Esophagus mucosa (tissue), 1 donor: ENCODE measurements around the gene MAP3K5. TPM values are rescaled to one million over a fixed set of nuclear protein-coding genes. Genes with fewer than 3 reads are reported as not detected.
"Not testable (repeated sequence)": the region's sequence is repeated elsewhere in the genome, so short reads cannot be mapped to it uniquely, and the experiment has no call there.

Source experiments
- ATAC-seq: fragments of 200-7000 bp; cut with Tn5 transposase; one replicate; pipeline ENCODE4 v1.9.1; 2020
- total RNA-seq: library from RNA; stranded (reverse); gene quantifications from one replicate; pipeline ENCODE4 v1.2.4, GENCODE V29; 2023
- donor health status: DM: yes; HTN: yes; CAD: no.

Gene MAP3K5
- total RNA-seq, 1 donor from 2014 or later: 14.5 TPM

- ATAC-seq: no peak
Observed at GRCh38 chr6:136790411-136791295, 1.6 kb downstream of the MAP3K5 start.

- ATAC-seq: not testable (repeated sequence)
Observed at GRCh38 chr6:136789440-136789839, 2.8 kb downstream of the MAP3K5 start.

GRCh38 chr6:136788069-136788902 is 4.0 kb downstream of the MAP3K5 start:
- ATAC-seq: no peak

- ATAC-seq: no peak
Observed at GRCh38 chr6:136787726-136788068, 4.6 kb downstream of the MAP3K5 start.

- ATAC-seq: no peak
Observed at GRCh38 chr6:136786658-136787057, 5.6 kb downstream of the MAP3K5 start.

- ATAC-seq: peak; percentile 41
Observed at GRCh38 chr6:136784910-136785746, 7.1 kb downstream of the MAP3K5 start.

GRCh38 chr6:136784271-136784664 is 8.0 kb downstream of the MAP3K5 start:
- no peak for ATAC-seq

- peak; percentile 55 for ATAC-seq
Observed at GRCh38 chr6:136783495-136784270, 8.6 kb downstream of the MAP3K5 start.

- ATAC-seq: no peak
Observed at GRCh38 chr6:136783021-136783420, 9.3 kb downstream of the MAP3K5 start.

- ATAC-seq: peak; percentile 92
Observed at GRCh38 chr6:136782021-136782770, 10.1 kb downstream of the MAP3K5 start.

GRCh38 chr6:136780972-136781371 is 11.3 kb downstream of the MAP3K5 start:
- ATAC-seq: no peak

- no peak for ATAC-seq
Observed at GRCh38 chr6:136779682-136780081, 12.6 kb downstream of the MAP3K5 start.

- ATAC-seq: no peak
Observed at GRCh38 chr6:136777651-136778050, 14.6 kb downstream of the MAP3K5 start.

GRCh38 chr6:136775548-136775947 is 16.7 kb downstream of the MAP3K5 start:
- ATAC-seq: no peak

- ATAC-seq: no peak
Observed at GRCh38 chr6:136775081-136775480, 17.2 kb downstream of the MAP3K5 start.

GRCh38 chr6:136774228-136775041 is 17.8 kb downstream of the MAP3K5 start:
- ATAC-seq: peak; percentile 62

GRCh38 chr6:136773473-136773796 is 18.8 kb downstream of the MAP3K5 start:
- ATAC-seq: no peak

GRCh38 chr6:136772685-136773472 is 19.4 kb downstream of the MAP3K5 start:
- ATAC-seq: no peak

- ATAC-seq: no peak
Observed at GRCh38 chr6:136771306-136771705, 21.0 kb downstream of the MAP3K5 start.

- ATAC-seq: no peak
Observed at GRCh38 chr6:136769759-136770158, 22.5 kb downstream of the MAP3K5 start.
